Measurements from ENCODE around the gene LRMDA.

GRCh38 chr10:75592791-75593643 lies 161.6 kb downstream of the LRMDA start:
- TF ChIP-seq CTCF (IDR thresholded peaks at IDR 0.05) (no peak), EZH2 (IDR thresholded peaks at IDR 0.05; ENCODE audit: borderline replicate concordance, insufficient read depth, low read depth, low read length, poor library complexity, severe bottlenecking) (no peak)
